ENCODE measurements around the gene NDUFAB1. TPM values are rescaled to one million over a fixed set of nuclear protein-coding genes. Genes with fewer than 3 reads are reported as not detected.
A peak's percentile ranks its signal among the peaks of the same experiment; 100 is the strongest.

Gene NDUFAB1
- total and polyA plus RNA-seq, 2 of the 13 experiments (the other 11 are each of a cell fraction or from before 2014, with no cell fraction given), result 221 to 601 TPM

- TF ChIP-seq BORCS8-MEF2B (CRISPR knock-in tag; IDR thresholded peaks at IDR 0.05) (peak; percentile 96), SNRNP70 (IDR thresholded peaks at IDR 0.05; ENCODE audit: low read depth, low read length) (no peak), NONO (IDR thresholded peaks at IDR 0.05) (no peak), NONO (CRISPR knock-in tag; conservative IDR thresholded peaks at IDR 0.05) (peak; percentile 99), NPAS2 (CRISPR knock-in tag; IDR thresholded peaks at IDR 0.05; ENCODE audit: borderline replicate concordance) (no peak), ZNF33A (CRISPR knock-in tag; IDR thresholded peaks at IDR 0.05; ENCODE audit: borderline replicate concordance) (0 out of 2 replicates have a peak, but pooled peaks have one; percentile 61), FIP1L1 (IDR thresholded peaks at IDR 0.05; ENCODE audit: borderline replicate concordance, insufficient read depth, low read depth, low read length) (peak; percentile 59; the same call in 1 of the 2 replicates), NR3C1 (CRISPR knock-in tag; IDR thresholded peaks at IDR 0.05) (0 out of 2 replicates have a peak, but pooled peaks have one; percentile 59), CENPT (CRISPR knock-in tag; IDR thresholded peaks at IDR 0.05; ENCODE audit: low read depth) (peak; percentile 83; the same call in 1 of the 2 replicates)
Observed at GRCh38 chr16:23595951-23596720, at the start of gene NDUFAB1 (continued).

- intact Hi-C loops (cut with micrococcal nuclease; ENCODE audit: unreplicated experiment) (loop anchor here (5.0 kb wide), 1 partner anchor 85 kb away; no protein-coding TSS in a partner anchor), in situ Hi-C loops (cut with HindIII; ENCODE audit: extremely low pct_ligation_motif_present, low pct_unique_long_range_greater_than_20kb) (no loop called here)
- Histone ChIP-seq H3K27ac (ENCODE audit: extremely low read length, insufficient read depth, low read length) (peak overlapping the region; percentile 89), H2AFZ (ENCODE audit: low read length) (no peak overlapping the region), H3K4me3 (replicated peaks in 1 of 3; ENCODE audit: insufficient read depth in 1 of 3, low read depth in 2 of 3, low read length in 3 of 3) (peak overlapping the region; percentile 91 to 97 (median 97)), H3K79me2 (ENCODE audit: insufficient read depth, low read length) (peaks cover 64% of the 10 kb centered on the region), H3K9me3 (ENCODE audit: low read length) (no peaks in the 10 kb centered on the region), H3K36me3 (replicated peaks in 1 of 2; ENCODE audit: control insufficient read depth in 1 of 2, insufficient read depth in 2 of 2, low read length in 2 of 2) (peaks cover 9 to 32% of the 10 kb centered on the region in 2 experiments), H4K20me1 (ENCODE audit: insufficient read depth, low read length) (peaks cover 12% of the 10 kb centered on the region), H3K4me1 (ENCODE audit: insufficient read depth, low read length) (peaks cover 34% of the 10 kb centered on the region), H3K4me2 (ENCODE audit: low read depth, low read length) (peak overlapping the region; percentile 96), H3K9ac (ENCODE audit: insufficient read depth, low read depth, low read length) (peak overlapping the region; percentile 94), H3K27me3 (ENCODE audit: control insufficient read depth in 1 of 2, insufficient read depth in 2 of 2, low read length in 2 of 2) (no peaks in the 10 kb centered on the region; a peak in 1 of 5 replicates)
- no peak for ATAC-seq
- POLR2A ChIA-PET, result interaction anchor here (1.1 to 2.7 kb wide), 10 partner anchors 9 to 104 kb away, joined by 3 to 20 read pairs (median 8); partner anchors contain the start of genes EARS2, NDUFAB1, PLK1 and UBFD1
- no peak for DNase-seq (ENCODE audit: low spot score)
- CTCF ChIA-PET (ENCODE audit: low intra/inter-chr PET ratio, low total read pairs), result no interaction called here
- no TSS peak for BruUV-seq (replicated peaks)
- no peak for FAIRE-seq
- 8% methylated on average over 14 of the region's 14 CpGs for WGBS (ENCODE audit: low lambda C conversion rate)
- TF ChIP-seq TFDP1 (CRISPR knock-in tag; IDR thresholded peaks at IDR 0.05; ENCODE audit: borderline replicate concordance), result no peak
- no peak for TF ChIP-seq HNF1B (CRISPR knock-in tag; IDR thresholded peaks at IDR 0.05)
- no peak for TF ChIP-seq ZNF687 (CRISPR knock-in tag; IDR thresholded peaks at IDR 0.05)
- TF ChIP-seq MED1 (CRISPR knock-in tag; IDR thresholded peaks at IDR 0.05), result 0 out of 2 replicates have a peak, but pooled peaks have one; percentile 6
Observed at GRCh38 chr16:23642246-23642774, 46.2 kb upstream of the NDUFAB1 start.

Measured in HepG2 (cell line).